AG04449 (cell line): ENCODE data around the gene FAM76A.

Experiments used
- CTCF ChIA-PET: fragments of 350-600 bp; formaldehyde crosslinking; extraction: SDS; loops from one replicate; lab custom pipeline; 2021; ENCODE audit warnings: antibody characterized with exemption; lab: Yijun Ruan, JAX
- POLR2A ChIA-PET: fragments of 400-600, 350-600 bp; formaldehyde crosslinking; extraction: SDS; loops from one replicate; lab custom pipeline; 2020; ENCODE audit warnings: antibody characterized with exemption, inconsistent platforms; lab: Yijun Ruan, JAX
- DNase-seq: peaks from one replicate; pipeline ENCODE4 v3.0.0-alpha.2; 2010; ENCODE audit warnings: low read depth, low spot score
- H3K4me3 ChIP-seq: 2 replicates; pipeline ENCODE4 v1.5.1; 2011; ENCODE audit warnings: low read depth, mild to moderate bottlenecking, control low read depth, low read length
- TF ChIP-seq, protein P1 (sequence below): IDR thresholded peaks from one replicate; pipeline ENCODE4 v1.5.1; 2011; ENCODE audit warnings: mild to moderate bottlenecking, moderate library complexity, low read length, control low read depth, inconsistent platforms; ENCODE audit not compliant: insufficient read depth; ENCODE audit errors: missing control alignments

The FAM76A gene

DNA sequence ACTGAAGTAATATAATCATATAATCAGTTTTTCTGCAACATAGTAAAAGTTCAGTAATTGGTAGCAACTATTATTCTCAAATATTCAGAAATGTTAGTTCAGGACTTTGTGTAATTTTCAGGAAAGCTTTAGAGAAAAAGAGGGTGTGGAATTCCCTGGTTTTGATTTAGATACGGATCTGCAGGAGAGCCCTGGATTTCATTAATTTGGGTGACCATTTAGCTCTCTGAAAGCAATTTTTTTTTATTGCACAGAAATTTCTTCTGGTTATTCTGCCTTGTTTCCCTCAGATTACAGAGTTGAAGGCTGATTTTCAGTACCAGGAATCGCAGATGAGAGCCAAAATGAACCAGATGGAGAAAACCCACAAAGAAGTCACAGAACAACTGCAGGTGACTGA is 33.5 kb downstream of the FAM76A start:
- CTCF ChIA-PET = no interaction called here
- DNase-seq = no peak
- TF ChIP-seq, protein P1, sequence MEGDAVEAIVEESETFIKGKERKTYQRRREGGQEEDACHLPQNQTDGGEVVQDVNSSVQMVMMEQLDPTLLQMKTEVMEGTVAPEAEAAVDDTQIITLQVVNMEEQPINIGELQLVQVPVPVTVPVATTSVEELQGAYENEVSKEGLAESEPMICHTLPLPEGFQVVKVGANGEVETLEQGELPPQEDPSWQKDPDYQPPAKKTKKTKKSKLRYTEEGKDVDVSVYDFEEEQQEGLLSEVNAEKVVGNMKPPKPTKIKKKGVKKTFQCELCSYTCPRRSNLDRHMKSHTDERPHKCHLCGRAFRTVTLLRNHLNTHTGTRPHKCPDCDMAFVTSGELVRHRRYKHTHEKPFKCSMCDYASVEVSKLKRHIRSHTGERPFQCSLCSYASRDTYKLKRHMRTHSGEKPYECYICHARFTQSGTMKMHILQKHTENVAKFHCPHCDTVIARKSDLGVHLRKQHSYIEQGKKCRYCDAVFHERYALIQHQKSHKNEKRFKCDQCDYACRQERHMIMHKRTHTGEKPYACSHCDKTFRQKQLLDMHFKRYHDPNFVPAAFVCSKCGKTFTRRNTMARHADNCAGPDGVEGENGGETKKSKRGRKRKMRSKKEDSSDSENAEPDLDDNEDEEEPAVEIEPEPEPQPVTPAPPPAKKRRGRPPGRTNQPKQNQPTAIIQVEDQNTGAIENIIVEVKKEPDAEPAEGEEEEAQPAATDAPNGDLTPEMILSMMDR = no peak
- POLR2A ChIA-PET = no interaction called here
- no peak overlapping the region for H3K4me3 ChIP-seq

DNA sequence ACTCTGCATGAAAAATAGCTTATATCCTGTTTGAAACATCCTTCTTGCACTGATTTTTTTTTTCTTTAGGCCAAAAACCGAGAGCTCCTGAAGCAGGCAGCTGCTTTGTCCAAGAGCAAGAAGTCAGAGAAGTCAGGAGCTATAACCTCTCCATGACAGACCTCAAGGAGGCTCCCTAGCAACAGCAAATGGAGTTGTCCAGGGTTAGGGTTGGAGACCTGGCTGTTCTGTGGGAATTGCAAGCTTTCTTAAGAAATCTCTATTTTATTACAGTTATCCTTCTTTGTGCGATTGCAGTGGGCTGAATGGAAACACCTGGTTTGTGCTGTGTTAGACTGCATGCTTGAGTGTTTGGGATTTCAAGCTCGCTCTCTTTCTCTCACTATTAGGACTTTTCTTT is 34.7 kb downstream of the FAM76A start:
- POLR2A ChIA-PET = interaction anchor here (1.1 kb wide), 1 partner anchor 12 kb away, joined by 3 read pairs; the partner anchor contains the start of gene STX12
- CTCF ChIA-PET = interaction anchor here (0.7 to 1.7 kb wide), 4 partner anchors 8 to 426 kb away, joined by 3 to 6 read pairs (median 4); partner anchors contain the start of gene FAM76A
- TF ChIP-seq, protein P1 = no peak
- no peak for DNase-seq
- no peak overlapping the region for H3K4me3 ChIP-seq

DNA sequence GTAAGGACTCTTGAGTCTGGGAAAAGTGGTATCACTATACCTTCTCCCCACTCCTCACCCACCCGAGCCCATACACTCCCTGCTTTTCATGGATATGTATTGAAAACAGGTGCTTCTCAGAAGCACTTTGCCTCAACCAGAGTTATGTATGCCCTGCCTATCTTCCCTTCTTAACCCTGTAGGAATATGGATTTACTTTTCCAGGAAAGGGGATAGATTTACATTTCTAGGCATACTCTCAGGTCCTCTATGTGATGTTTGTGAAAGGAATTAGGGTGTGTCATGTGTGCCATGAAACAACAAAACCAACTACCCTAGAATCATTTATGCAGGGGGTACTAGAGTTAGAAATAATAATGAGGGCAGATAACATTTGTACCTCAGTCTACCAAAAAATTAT is 36.3 kb downstream of the FAM76A start:
- H3K4me3 ChIP-seq = no peak overlapping the region
- TF ChIP-seq, protein P1 = no peak
- DNase-seq = no peak
- POLR2A ChIA-PET = no interaction called here
- CTCF ChIA-PET = no interaction called here

DNA sequence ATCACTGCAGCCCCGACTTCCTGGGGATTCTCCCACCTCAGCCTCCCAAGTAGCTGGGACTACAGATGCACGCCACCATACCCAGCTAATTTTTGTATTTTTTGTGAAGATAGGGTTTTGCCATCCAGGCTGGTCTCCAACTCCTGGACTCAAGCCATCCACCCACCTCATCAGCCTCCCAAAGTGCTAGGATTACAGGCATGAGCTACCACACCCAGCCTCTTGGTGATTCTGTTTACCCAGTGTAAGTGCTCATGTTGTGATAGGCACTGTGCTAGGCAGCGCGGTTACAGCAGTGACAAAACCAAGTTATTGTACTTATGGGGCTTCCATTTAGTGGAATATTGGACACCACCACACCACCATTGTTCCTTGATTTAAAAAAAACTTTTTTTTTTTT is 37.6 kb downstream of the FAM76A start:
- no peak for DNase-seq
- TF ChIP-seq, protein P1 = no peak
- ChIA-PET CTCF (interaction anchor here (1.3 to 1.7 kb wide), 2 partner anchors 11 to 38 kb away, joined by 4 read pairs; partner anchors contain the start of gene FAM76A), POLR2A (interaction anchor here (0.8 kb wide), 1 partner anchor 10 kb away, joined by 3 read pairs; the partner anchor contains the start of gene STX12)
- no peak overlapping the region for H3K4me3 ChIP-seq

DNA sequence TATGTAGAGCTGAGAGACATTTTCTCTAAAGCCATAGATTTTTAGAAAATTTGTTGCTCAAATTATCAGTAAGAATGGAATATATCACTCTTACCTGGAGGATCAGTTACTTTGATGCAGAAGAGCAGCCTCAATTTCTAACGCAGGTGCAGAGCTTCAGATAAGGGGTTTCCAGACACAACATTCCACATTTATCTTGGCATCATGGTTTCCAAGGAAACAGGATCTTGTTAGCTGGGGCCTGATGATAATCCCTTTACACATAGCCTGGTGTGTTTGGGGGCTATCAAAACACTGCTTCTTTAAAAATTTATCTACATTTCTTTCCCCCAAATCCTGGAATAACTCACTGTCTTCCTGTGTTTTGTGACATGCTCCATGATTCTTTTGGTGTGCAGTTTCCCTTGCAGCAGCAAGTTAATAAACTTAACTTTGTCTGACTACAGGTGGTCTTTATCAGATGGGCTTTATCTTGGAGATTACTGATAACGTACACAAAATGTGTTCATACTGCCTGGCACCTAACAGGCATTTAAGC is 44.6 kb downstream of the FAM76A start:
- CTCF ChIA-PET = interaction anchor here (0.9 to 1.7 kb wide), 2 partner anchors 45 to 101 kb away, joined by 3 to 5 read pairs; partner anchors contain the start of gene FAM76A
- POLR2A ChIA-PET = no interaction called here
- TF ChIP-seq, protein P1 = no peak
- DNase-seq = no peak
- H3K4me3 ChIP-seq = no peak overlapping the region
